Suppressor macrophage treated with lipopolysaccharide for 4 hours (primary cell): ENCODE measurements around the gene KLF15.

Experiments
- DNase-seq: peaks from one replicate; pipeline ENCODE4 v3.0.0-alpha.2; 2020

Gene KLF15

DNA sequence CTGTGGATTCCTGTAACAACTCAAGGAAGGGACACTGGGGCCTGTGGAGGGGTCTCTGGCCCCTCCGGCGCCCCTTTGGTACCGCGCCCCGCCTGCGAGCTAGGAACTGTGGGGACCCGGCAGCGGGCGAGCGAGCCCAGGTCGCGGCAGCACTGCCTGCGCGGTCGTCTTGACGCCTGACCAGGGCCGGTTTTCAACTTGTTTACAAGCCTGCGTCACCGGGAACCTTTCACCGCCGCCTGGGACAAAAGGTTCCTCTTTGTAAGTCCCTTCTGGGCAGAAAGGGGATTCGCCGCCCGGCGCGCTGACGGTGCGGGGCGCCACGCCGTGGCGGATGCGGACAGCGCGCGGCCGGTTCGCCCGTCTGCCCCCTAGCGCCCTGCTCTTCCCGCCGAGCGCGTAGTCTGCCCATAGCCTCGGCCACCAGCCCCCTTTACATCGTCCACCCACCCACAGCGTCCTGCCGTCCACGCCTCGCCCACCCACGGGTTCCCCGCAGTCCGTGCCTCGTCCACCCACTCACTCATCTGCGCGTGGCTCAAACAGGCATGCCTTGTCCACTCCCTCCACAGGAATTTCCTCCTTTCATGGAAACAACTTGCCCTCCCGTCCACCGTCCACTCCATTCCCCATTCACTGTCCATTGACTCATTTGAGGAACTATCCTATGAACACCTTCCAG lies 32.0 kb upstream of the KLF15 start:
- peak; percentile 97 for DNase-seq

DNA sequence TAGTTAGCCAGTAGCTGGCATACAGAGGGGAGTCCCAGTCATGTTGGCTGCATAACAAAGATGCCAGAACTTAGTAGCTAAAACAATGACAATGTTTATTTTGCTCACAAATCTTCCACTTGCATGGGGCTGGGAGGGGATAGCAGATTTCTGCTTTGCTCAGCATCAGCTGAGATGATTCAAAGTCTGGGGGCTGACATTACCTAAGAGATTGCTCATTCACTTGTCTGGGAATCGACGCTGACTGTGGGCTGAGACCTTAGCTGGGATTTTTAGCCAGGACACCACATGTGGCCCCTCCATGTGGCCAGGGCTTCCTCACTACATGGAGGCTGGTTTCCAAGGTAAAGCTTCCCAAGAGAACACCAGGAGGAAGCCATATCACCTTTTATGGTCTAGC lies 24.8 kb upstream of the KLF15 start:
- DNase-seq: peak; percentile 27

DNA sequence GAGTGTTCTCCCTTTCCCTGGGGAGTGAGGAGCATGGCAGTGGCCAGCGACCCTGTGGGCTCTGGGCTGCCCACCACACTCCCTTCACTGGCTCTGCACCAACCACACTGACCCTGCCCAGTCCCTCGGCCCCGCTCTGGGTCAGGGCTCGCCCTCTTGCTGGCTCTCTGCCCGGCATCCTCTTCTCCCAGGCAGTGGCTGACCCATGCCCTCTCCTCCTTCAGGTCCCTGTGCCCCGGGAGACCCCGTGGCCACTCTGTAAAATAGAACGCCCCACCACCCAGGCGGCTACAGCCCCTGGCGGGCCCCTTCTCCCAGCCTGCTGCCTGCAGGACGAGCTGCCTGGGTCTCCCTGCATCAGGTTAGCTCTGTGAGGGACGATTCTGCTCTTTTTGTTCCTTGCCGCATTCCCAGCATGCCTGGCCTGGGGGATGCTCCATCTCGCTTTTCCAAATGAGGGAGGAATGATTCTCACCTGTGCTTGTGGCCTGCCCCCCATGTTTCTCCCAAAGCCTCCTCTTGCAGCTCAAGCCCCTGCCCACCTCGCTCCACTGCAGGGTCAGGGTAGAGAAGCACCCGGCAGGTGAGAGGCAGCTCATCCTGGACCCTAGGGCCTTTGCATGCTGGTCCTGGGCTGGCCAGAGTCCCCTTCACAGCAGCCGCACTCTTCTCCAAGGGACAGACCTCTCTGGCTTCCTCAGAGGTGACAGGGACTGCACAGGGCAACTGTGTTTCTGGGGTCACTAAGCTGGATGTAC lies 23.0 kb upstream of the KLF15 start:
- no peak for DNase-seq

DNA sequence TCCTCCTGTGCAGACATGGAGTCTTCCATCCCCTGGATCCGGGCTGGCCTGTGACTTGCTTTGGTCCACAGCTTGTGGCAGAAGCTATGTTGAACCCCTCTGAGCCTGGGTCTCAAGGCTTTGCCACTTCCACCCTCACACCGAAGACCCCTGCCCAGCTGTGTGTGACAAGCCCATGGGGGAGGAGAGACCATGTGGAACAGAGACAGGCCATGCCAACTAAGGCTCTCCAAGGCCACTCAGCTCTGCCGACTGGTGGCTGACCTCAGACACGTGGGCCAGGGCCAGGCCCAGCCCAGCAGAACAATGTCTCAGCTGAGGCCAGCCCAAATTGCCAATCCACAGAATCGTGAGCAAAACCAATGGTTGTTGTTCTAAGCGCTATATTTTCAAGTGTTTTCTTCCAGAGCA lies 21.1 kb upstream of the KLF15 start:
- no peak for DNase-seq

DNA sequence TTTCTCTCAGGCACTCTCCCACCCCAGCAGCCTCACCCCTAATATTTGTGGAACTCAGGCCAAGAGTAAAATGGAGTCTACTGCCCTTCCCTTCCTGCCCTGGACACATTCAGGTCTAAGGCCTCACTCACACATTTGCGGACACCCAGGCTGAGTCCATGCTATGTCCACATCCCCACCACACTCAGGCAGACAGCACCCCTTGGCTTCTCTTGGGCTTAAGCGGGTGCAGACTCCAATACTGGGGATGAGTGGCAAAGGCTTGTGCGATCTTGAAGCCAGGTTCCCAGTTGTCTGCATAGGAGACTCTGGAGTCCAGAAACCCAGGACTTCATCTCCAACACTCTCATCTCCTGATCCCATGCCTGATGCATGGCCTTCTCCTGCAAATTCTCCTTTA lies 20.0 kb upstream of the KLF15 start:
- DNase-seq: no peak

DNA sequence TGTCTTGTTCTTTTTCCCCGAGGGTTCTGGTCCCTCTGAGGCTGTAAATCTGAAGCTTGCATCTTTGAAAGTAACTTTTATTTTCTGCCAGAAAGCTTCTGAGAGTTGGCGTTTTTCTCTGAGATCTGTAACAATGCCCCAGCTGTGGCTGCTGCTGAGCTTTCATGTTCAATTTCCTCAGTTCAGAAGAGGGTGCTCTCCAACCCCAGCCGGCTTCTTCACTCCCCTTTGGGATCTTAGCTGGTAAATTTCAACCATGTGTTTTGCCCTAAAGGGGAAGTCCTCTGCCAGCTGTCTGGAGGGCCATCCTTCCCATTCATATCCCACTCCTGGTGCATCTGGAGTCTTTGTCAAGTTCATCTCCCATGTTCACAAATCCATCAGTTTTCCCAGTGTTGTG lies 19.2 kb upstream of the KLF15 start:
- DNase-seq: no peak

DNA sequence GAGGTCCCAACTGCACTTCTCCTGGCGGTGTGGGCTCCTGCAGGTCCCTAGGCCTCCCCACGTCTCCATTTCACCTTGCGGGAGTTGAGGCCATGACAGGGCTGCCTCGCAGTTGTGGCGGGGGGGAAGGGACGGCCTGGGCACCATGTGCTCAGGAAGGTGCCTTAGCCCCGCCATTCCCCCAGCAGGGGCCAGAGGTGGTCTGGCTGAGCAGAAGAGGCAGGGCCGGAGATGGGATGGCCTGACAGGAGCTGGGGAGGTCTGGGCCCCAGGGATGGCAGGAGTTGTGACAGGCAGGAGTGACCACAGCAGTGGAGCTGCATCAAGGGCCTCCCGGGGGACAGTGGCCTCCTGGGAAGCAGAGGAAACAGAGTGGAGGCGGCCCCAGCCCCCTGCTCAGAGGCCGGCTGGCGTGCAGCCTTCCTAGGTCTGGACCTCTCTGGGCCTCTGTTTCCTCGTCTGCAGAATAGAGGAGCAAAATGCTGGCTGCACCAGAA lies 18.7 kb upstream of the KLF15 start:
- no peak for DNase-seq

DNA sequence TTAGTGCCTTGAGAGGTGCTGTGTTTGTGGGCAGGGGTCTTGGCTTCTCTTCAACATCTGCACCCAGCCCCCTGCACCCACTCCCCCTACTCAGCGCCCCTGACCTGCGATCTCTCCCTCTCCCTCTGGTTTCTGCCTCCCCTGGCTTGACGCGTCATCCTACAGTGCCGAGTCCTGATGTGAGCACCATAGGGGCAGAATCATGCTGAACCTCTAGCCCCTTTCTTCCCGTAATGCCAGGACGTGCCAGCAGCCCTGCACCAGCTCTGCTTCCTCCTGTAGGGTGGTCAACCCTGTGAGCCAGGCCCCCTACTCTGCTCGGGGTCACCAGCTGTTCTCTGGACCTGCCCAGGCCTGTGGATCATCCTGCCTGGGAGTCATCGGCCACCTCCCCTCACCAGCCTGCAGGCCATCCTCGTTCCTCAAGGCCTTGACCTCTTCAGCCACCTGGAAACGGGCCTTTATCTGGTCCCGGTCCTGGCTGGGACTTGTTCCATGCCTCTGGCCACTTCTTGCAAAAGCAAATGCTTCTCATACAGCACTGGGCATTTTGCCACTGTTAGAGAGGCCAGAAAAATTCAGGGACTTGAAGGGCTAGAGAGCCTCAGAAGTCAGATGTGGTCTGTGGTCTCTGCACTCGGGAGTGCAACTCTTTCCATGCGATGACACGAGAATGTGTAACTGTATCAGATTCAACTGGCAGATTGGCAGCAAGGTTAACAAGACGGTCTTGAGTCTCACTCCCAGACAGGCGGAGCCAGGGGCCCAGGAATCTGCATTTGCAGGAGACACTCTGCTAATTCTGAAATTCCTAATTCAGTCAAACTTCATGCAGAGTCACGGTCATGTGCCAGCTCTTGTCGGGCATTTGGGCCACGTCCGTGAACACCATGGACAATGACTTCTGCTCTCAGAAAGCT lies 16.7 kb upstream of the KLF15 start:
- DNase-seq: no peak

DNA sequence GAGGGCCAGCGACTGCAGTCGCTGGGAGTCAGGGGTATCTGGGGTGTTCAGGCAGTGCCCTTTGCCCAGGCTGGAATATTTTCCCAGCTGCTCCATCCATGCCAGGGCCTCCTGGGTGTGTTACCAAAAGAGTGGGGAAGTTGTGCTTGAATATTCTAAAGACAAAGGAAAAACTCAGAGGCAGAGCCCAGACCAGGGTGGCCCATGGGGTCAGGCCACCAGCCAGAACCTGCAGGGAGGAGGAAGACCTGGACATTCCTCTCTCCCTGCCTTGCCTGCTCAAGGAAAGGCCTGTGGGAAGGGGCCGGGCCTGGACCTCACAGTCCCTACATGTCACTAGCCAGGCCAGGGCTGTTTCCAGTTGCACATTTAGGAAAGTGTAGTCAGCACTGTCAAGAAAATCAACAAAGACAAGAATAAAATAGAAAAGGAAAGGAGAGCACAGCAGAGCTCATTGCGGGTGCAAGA lies 16.0 kb upstream of the KLF15 start:
- no peak for DNase-seq

DNA sequence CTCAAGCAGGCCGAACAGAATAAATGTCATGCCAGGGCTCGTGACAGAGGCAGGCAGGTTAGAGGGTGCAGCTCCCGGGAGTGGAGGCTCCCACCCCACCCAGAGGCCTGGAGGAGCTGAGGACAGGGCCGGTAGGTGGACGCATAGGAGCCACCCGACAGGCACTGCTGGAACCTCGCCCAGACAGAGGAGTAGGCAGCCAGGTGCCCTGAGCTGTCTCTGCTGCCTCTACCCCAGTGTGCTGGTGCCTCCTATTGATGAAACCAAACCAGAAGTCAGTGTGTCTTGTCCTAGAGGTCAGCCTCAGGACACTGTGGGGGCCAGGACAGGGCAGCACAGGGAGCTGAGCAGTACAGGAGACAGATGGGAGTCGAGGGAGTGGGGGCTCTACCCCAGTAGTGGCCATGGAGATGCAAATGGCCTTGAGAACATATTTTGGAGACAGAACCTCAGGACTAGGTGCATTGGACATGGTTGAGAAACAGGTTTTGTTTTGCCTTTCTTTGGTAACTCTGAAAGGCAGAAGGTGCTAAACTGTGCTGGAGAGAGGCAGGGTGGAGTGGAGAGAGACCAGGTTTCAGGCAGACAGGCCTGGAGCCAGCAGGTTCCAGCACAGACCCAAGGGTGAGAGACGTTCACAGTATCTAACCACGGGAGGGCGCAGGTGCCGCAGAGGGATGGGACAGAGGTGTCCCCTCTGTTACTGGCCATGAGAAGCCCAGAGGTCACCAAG lies 15.4 kb upstream of the KLF15 start:
- DNase-seq: no peak

DNA sequence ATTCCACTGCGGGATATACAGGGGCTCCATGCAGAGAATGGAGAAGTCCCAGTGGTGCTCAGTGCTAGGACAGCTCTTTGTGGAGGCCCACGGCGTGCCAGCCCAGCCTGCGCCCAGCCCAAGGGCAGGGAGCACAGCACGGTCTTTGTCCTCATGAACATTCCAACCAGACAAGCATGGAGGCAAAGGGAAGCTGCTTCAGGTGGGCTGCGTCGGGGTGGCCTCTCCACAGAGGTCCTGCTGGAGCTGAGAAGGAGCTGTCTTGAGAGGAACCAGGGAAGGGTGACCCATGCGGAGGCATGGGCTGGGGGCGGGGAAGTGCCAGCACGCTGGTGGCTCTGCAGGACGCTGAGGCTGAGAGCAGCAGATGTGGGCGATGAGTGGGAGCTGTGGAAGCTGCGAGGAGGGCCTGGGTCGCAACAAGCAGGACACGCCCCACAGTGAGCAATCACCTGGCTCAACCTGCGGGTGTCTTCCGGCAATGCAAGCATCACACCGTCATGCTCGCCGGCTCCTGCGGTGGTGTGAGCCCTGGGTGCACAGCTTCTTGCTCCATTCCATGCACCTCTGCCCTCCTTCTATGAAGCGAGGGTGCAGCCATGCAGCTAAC lies 14.0 kb upstream of the KLF15 start:
- no peak for DNase-seq

DNA sequence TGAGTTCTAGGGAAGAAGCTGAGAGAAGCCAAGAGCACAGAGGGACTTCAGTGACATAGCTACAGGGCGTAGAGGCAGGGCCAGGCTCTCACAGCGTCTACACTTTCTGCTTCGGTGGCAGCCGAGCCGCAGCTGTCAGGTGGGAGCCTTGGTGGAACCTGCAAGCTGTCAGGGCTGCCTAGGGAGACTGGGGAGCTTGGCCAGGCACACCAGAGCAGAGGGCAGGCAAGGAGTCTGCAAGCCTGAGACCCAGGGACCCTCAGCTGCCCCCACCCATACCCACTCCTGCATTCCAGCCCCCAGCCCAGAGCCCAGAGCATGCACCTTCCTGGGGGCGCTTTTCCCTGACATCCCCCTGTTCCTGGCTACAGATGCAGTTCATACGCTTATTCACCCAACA lies 13.4 kb upstream of the KLF15 start:
- no peak for DNase-seq

DNA sequence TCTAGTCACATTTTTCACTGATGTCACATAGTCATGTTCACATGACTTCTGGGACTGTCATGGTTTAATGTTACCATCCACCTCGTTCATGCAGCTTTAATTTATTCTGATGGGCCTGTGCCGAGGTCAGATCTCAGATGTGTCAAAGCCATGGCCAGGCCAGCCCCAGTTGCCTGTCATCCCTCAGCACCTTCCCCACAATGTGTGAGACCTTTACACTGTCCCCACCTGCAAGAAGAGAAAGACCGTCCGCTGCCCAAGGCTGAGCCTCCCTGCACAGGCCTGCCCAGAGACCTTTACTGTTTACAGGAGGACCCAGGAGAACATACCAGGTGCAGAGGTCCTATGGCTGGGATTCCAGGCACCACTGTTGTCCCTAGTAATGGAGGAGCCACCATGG lies 12.8 kb upstream of the KLF15 start:
- no peak for DNase-seq

DNA sequence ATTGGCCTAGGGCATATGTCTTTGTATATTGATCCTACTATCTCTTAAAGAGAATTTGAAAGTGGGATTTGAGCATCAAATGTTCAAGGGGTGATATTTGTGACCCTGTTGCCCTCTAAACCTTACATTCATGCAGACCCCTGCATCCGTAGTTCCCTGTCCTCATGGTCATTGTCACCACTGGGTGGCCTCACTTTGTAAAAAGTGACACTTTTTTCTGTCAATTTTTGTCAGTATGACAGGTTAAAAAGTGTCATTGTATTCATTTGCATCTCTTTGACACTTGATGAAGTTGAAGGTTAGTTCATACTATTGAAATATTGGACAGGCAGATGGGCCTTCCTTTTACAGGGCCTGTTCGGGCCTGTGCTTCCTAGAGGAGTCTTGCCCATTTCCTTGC lies 12.3 kb upstream of the KLF15 start:
- no peak for DNase-seq

DNA sequence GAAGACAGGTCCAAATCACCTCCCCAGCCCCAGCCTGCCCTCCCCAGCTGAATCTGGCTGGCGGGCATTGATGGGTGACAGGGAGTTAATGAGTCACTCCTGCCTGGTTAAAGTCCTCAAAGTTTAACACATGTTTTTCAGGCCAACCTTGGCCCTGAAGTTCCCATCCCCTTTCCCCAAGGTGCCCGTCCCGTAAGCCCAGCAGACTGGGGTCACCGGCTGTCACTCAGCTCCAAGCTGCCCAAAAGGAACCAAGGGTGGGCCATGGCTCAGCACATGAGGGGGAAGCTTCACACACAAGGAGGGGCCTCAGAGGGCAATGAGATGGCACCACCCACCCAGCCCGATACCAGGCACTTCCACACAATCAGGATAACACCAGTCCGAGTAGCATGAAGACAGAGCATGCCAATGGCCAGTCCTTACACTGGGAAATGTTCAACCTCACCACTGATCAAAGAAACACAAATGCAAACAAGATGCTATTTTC lies 10.2 kb upstream of the KLF15 start:
- DNase-seq: no peak

DNA sequence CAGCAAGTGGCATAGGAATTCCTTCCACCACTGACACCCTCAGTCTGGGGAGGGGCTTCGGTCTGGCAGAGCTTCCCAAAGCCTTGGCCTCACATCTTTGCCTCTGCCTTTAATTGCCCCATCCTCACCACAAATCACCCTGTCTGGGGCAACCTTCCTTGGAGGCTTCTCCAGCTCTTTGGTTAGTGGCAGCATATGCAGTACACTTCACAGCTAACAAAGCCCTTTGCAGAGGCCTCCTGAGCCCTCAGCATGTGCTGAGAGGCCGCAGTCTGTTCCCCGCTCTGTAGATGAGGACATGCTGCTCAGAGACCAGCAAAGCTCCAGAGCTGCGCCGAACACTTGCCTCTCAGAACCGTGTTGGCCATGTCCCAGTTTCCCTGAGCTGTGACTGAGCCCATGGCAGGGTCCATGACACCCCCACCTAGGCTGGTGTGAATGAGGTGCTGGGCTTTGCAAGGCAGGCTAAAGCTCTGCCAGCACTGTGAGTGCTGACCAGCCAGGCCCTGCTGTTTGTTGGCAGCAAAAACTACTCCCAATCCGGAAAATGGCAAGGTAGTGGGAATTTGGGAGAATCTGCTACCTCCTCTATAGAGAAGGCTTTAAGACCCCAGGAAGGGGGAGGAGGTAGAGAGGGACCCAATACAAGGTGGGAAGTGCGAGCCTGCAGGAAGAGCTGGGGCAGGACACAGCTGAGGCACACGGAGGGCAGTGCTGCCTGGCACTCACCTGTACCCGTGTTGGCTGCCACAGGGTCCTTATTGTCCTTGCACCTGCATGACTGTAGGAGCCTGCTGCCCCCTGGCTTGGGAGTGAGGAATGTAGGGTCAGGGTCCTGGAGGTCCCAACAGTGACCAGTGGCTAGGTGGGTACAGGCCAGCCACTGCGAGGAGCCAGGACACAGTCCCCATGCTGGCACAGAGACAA lies 8.4 kb upstream of the KLF15 start:
- no peak for DNase-seq

DNA sequence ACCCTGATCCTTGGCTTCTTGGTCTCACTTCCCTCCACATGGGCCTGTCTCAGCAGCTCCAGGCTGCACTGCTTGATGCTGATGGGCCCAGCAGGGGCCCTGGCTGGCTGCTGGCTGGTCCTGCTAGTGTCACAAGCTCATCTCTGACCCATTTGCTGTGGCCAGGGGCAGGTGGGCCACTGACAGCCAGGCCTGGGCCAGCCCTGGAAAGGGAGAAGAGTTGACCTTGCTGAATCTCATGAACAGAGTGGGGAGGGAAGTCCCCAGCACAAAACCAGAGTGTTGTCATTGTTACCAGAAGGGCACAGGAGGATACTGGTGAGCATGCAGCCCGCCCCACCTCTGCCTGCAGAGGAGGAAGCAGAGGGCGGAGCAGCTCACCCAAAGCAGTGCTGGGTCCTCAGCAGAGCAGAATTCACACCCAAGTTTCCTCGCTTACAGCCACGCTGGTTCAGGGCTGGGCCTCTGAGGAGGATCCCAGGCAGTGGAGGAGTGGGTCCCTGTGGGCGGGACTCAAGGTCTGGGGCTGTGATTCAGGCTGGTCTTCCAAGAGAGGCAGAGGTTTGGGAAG lies 7.6 kb upstream of the KLF15 start:
- no peak for DNase-seq

DNA sequence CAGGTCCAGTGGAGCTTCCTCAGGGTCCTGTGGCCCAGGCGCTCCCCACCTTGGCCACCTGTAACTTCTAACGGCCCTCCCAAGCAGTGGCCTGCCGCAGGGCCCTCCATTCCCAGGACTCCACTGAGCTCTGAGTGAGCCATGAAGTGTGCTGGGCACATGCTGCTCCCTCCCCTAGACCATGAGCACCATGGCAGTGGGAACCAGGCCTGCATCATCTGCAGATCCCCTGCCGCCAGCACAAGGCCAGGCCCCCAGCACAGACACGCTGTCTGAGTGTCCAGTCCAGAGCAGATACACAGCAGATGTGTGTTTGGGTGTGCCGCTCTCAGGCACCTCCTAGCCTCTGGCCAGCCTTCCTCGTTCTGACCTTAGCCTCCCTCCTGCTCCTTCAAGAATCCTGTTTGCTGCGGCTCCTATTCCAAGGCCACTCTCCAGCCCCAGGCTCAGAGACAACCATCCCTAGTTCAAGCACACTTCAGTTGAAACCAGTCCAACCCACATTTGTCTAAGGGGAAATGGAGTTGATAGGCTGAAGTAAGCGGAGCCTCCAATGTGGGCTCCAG lies 7.0 kb upstream of the KLF15 start:
- DNase-seq: no peak

DNA sequence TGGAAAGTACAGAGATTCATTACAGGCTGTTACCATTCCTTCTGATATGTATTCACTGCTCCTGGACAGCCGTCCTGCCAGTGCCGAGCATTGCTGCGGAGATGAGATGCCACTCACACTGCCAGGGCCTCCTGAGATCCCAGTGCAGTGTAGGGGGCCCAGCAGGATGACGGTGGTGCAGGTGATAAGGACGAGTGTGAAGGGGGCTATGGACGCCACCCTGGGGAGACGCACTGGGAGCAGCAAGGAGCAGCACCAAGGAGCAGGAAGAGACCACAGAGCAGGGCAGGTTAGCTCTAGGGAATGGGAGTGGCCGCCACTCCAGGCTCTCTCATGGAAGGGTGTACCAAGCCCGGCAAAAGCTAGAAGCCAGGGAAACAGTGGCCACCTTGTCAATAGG lies 4.0 kb upstream of the KLF15 start:
- no peak for DNase-seq

DNA sequence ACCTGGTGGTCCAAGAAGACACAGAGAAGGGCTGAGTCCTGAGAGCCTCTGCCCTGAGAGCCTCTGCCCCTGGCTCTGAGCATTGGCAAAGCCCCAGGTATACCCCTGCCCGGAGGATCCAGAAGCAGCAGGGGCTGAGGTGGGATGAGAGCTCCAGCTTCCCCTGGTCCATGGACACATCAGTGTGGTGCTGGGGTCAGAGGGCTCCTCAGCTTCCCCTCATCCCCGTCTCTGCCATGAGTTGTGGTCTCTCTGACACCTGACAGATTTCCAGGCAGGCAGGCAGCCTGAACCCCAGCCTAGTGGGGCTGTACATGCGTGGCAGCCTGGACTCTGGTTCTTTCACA lies 3.5 kb upstream of the KLF15 start:
- no peak for DNase-seq
